Islet precursor cell (in vitro differentiated cells): Measurements from ENCODE around the gene LDLRAD3.

Experiments used
- DNase-seq: peaks from one replicate; pipeline ENCODE4 v3.0.0-alpha.2; 2018

The LDLRAD3 gene

DNA sequence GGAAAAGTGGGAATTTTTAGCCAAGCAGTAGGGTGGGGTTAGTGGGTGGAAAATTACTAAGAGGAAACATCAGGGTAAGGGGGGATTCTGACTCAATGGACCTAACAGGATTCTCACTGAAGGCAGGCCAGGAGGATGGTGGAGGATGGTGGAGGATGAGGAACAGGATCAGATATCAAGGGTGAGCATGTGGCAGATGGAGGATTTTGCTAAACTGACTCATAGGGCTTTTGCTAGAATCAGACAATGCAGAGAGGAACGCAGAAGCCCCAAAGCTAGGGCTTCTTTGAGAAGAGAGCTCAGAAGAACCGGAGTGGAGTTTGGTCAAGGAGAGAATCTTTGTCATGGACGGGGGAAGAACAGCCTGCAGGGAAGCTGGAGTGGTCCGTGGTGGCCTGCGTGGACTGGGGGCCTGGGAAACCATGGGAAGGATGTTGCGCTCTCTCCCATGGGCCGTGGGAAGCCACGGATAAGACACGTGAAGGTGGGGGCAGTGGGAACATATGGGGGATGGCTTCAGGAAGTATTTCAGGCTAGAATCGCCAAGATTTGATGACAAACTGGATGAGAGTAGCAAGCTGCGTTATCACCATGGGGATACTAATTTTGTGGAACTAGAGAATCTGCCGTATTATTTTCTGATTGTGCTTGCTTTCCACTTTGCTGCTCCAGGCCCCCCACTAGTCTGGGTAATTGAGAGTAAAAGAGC, 165.2 kb downstream of the LDLRAD3 start:
- peak; percentile 30 for DNase-seq

GRCh38 chr11:36109590-36109849, 165.7 kb downstream of the LDLRAD3 start:
- no peak for DNase-seq

- DNase-seq: peak; percentile 9
Observed at GRCh38 chr11:36109850-36110606, 166.2 kb downstream of the LDLRAD3 start.

DNA sequence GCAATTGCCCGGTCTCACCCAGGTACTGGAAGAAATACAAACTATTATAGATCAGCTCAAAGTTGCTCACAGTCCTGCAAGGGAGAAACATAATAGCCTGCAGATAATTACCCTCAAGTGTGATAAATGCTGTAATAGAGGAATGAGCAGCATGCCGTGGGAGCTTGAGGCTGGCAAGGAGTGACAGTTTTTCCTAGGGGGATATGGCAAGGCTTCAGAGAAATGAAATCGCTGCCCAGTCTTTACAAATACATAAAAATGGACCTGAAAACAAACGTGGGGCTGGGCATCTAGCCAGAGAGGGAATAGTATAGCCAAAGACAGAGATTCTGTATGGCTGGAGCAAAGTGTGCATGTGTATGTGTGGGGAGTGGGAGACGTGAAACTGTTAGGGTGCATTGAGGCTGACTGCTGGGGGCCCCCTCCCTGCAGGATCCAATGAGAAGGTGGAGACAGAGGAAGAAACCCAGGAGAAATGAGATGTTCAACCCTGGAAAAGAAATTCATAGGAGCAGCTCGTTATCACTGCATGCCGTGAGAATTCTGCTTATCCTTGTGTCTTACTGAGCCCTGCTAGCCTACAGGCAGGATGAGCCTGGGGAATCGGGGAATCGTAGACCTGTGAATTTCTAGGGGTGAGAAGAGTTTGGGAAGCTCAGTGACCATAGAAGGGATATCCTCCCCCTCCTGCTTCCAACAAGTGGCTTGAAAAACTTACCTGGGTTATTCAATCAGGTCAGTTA, 167.0 kb downstream of the LDLRAD3 start:
- DNase-seq: no peak

DNA sequence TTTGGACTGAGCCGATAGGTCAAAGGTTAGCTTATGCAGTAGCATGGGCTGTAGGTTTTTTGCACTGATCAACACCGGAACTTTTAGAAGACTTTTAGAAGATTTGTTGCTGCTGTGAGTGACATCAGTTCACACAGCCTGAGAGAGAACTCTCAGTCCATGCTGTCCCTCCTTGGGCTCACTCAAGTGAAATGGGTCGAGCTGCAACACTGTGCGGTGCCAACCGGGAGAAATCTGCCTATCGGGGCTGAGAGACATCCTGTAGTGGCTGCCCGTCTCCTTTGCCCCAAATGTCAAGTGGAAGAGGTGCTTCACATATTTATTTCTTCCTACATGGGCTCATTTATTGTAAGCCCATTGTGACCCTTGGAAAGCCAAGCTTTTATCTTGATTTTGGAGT, 170.2 kb downstream of the LDLRAD3 start:
- DNase-seq: no peak

DNA sequence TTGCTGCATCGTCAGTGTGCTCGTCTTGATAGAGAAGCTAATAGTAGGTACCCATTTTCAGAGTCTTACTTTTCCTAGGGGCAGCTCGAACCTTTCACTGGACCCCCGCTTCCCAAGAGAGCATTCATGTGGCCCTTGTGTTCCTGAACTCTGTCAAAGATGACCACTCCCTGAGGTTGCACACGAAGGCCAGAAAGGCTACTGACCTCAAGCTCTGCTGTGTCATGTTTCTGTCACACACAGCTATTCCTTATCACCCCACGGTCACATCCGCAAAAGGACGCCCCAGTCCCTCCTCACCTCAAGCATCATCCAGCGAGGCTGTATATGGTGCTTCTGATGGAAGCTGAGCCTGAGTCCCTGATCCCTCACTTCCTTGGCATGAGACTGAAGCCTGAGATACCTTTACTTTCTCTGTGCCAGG, 171.5 kb downstream of the LDLRAD3 start:
- DNase-seq: no peak

GRCh38 chr11:36116161-36116560, 172.3 kb downstream of the LDLRAD3 start:
- no peak for DNase-seq

- no peak for DNase-seq
Observed at GRCh38 chr11:36118084-36118483, 174.2 kb downstream of the LDLRAD3 start.

DNA sequence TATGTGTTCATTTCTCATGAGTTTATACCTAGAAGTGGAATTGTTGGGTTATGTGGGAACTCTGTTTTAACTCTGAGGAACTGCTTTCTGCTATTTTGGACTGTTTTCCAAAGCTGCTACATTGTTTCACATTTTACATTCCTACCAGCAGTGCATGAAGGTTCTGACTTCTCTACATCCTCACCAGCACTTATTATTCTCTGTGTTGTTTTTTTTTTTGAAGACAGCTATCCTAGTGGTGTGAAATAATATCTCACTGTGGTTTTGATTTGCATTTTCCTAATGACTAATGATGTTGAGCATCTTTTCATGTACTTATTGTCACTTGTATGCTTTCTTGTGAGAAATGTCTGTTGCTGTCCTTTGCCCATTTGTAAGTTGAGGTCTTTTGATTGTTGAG, 175.4 kb downstream of the LDLRAD3 start:
- DNase-seq: no peak

- DNase-seq: no peak
Observed at GRCh38 chr11:36121054-36121453, 177.2 kb downstream of the LDLRAD3 start.

DNA sequence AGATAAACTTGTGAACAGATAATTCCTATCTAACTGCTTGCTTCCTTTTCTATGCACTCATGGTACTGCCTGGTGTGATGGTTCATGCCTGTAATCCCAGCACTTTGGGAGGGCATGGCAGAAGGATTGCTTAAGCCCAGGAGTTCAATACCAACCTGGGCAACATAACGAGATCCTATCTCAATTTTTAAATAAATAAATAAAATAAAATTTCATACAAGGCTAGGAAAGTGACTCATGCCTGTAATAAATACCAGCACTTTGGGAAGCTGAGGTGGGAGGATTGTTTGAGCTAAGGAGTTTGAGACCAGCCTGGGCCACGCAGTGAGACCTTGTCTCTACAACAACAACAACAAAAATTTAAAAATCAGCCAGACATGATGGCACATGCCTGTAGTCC, 178.8 kb downstream of the LDLRAD3 start:
- DNase-seq: no peak

DNA sequence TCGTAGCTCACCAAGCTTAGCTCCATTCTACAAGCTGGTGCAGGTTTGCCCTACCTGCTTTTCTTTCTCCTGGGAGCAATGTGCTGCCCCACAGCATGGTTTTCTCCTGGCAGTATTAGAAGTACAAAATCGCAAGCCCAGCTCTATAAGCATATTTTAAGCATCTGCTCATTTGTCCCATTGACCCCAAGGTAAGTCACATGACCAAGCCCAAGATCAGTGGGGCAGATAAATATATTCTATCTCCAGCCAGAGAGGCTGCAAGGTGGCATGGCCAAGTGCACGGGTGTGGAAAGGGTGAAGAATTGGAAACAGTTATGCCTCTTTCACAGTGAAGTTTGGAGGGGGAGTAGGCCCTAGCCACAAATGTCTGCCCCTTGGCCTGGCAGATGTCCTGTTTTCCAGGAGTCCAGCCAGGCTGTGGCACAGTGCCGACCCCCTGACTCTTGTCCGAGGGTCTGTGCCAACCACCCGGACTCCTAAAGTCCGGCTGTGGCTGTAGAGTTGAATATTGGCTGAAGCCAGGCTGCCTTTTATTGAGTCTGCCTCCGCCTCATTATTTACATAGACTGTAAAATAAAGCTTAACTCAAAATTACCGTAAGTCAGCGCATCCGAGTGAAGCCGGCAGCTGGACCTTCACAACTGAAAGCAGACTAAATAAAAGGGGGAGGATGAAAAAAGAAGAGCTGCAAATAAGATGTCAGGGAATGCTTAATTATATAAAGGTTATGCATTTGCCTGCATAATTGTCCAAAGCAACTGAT, 179.7 kb downstream of the LDLRAD3 start:
- no peak for DNase-seq

- no peak for DNase-seq
Observed at GRCh38 chr11:36126678-36127077, 182.8 kb downstream of the LDLRAD3 start.

- no peak for DNase-seq
Observed at GRCh38 chr11:36127550-36127949, 183.7 kb downstream of the LDLRAD3 start.

GRCh38 chr11:36129955-36130354, 186.1 kb downstream of the LDLRAD3 start:
- no peak for DNase-seq

GRCh38 chr11:36130401-36130800, 186.5 kb downstream of the LDLRAD3 start:
- peak; percentile 67 for DNase-seq

GRCh38 chr11:36131721-36132397, 188.0 kb downstream of the LDLRAD3 start:
- peak; percentile 79 for DNase-seq

DNA sequence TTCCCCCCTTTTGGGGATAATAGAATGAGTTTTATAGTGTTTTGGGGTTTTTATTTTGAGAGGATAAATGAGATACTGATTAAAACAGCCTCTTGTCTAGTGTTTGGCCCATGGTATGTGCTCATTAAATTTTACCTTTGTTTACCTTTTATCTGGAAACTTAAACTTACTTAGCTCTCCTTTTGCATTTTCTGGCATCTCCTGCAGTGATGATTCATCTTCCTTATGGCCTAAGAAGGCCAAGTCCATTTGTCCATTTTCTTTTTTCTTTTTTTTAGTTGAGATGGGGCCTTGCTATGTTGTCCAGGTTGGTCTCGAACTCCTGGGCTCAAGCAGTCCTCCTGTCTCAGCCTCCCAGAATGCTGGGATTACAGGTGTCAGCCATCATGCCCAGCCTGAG, 189.1 kb downstream of the LDLRAD3 start:
- DNase-seq: no peak

DNA sequence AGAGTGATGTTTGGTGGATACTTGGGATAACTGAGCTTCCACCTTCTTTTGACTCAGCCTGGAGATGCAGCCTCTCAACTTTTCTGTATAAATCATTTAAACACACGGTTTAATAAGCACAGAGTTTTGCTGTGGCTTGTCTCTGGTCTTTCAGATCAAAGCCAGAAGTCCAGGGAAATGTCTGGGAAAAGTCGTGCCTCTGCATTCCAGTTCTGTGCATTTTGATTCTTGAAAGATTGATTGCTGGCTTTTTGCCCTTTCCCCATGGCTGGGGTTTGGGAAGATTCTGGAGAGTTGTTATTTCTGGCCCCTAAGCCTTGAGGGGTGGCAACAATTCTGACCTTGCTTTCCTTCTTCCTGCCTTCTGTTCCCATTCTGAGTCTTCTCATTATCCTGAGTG, 191.2 kb downstream of the LDLRAD3 start:
- no peak for DNase-seq

GRCh38 chr11:36139767-36140166, 195.9 kb downstream of the LDLRAD3 start:
- no peak for DNase-seq

GRCh38 chr11:36141196-36141953, 197.5 kb downstream of the LDLRAD3 start:
- peak; percentile 44 for DNase-seq

DNA sequence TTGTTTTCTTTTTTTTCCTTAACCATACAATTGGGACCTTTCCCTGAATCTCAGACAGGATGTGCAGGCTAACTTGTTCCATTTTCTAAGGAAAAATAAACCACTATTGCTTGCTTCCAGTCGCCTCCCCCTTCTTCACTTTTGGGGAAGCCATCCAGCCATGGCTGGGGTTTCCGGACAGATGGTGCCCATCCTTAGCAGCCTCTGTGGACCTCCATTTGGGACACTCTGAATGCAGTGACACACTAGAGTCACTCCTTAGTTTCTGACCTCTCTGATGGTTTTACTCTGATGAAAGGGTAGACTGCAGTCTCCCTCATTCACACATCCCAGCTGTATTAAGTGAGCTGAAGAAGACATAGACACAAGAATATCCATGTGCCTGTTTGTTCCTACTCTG, 198.1 kb downstream of the LDLRAD3 start:
- no peak for DNase-seq
